Measurements from ENCODE around the gene ZNF410. TPM values are rescaled to one million over a fixed set of nuclear protein-coding genes. Genes with fewer than 3 reads are reported as not detected.

The ZNF410 gene
- polyA plus RNA-seq, 1 donor (not counting 4 experiments of a cell fraction or from before 2014, with no cell fraction given), result 57.9 TPM

DNA sequence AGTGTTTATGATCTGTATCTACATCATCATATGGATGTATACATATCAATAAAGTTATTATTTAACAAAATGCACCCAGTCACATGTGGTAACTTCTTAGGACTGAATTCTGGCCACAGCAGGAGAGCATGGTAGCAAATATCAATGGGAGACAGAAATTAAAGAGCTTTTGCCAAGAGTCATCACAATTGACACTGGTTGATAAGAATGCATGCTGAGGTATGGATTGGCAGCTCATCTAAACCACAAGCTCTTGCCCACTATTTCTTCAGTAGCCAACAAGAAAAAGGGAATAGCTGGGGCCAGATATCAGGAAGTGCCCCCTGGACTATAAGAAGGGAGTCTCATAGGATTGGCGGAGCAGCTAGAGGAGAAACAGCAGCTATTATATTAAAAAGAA lies 44.5 kb upstream of the ZNF410 start:
- no peak overlapping the region for H3K4me2 ChIP-seq (ENCODE audit: control insufficient read depth, extremely low read depth, insufficient read depth, low read depth, low read length)
- H3K79me2 ChIP-seq (ENCODE audit: control insufficient read depth, insufficient read depth, low read length), result no peaks in the 10 kb centered on the region
- no peak overlapping the region for H3K27ac ChIP-seq (ENCODE audit: control insufficient read depth, insufficient read depth, low read length)
- no peaks in the 10 kb centered on the region for H4K20me1 ChIP-seq (ENCODE audit: control insufficient read depth, extremely low read depth, insufficient read depth, low read length)
- no peaks in the 10 kb centered on the region for H3K27me3 ChIP-seq (ENCODE audit: control insufficient read depth, extremely low read depth, insufficient read depth, low read length)
- no peak for TF ChIP-seq EZH2 (IDR thresholded peaks at IDR 0.05; ENCODE audit: low read length)
- TF ChIP-seq, protein P1, sequence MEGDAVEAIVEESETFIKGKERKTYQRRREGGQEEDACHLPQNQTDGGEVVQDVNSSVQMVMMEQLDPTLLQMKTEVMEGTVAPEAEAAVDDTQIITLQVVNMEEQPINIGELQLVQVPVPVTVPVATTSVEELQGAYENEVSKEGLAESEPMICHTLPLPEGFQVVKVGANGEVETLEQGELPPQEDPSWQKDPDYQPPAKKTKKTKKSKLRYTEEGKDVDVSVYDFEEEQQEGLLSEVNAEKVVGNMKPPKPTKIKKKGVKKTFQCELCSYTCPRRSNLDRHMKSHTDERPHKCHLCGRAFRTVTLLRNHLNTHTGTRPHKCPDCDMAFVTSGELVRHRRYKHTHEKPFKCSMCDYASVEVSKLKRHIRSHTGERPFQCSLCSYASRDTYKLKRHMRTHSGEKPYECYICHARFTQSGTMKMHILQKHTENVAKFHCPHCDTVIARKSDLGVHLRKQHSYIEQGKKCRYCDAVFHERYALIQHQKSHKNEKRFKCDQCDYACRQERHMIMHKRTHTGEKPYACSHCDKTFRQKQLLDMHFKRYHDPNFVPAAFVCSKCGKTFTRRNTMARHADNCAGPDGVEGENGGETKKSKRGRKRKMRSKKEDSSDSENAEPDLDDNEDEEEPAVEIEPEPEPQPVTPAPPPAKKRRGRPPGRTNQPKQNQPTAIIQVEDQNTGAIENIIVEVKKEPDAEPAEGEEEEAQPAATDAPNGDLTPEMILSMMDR (optimal IDR thresholded peaks at IDR 0.05 in 1 of 3, IDR thresholded peaks at IDR 0.05 in 1 of 3, conservative IDR thresholded peaks at IDR 0.05 in 1 of 3; ENCODE audit: extremely low read depth in 1 of 3, insufficient read depth in 2 of 3, low read length in 3 of 3), result no peak
- no peak for DNase-seq (ENCODE audit: low read depth, low spot score)
- no peaks in the 10 kb centered on the region for H3K4me1 ChIP-seq (ENCODE audit: control insufficient read depth, extremely low read depth, insufficient read depth, low read length)
- no peaks in the 10 kb centered on the region for H3K9me1 ChIP-seq (ENCODE audit: control insufficient read depth, extremely low read depth, insufficient read depth, low read length)
- H2AFZ ChIP-seq (ENCODE audit: control insufficient read depth, low read length), result no peak overlapping the region
- dilution Hi-C loops (cut with MboI; ENCODE audit: extremely low pct_ligation_motif_present, low sequenced_read_pairs), result no loop called here
- no peak for FAIRE-seq
- H3K9ac ChIP-seq (ENCODE audit: control insufficient read depth, extremely low read depth, insufficient read depth, low read length), result no peak overlapping the region
- H3K4me3 ChIP-seq (ENCODE audit: control insufficient read depth in 2 of 3, extremely low read depth in 1 of 3, insufficient read depth in 2 of 3, low read depth in 1 of 3, low read length in 3 of 3), result no peak overlapping the region
- H3K9me3 ChIP-seq (ENCODE audit: control insufficient read depth, low read depth, low read length), result no peaks in the 10 kb centered on the region
- no peaks in the 10 kb centered on the region for H3K36me3 ChIP-seq (ENCODE audit: control insufficient read depth in 2 of 2, extremely low read depth in 1 of 2, insufficient read depth in 2 of 2, low read length in 2 of 2)

GRCh38 chr14:73842851-73843250 lies 43.8 kb upstream of the ZNF410 start:
- FAIRE-seq (no peak), DNase-seq (ENCODE audit: low read depth, low spot score) (no peak)
- H3K9me1 ChIP-seq (ENCODE audit: control insufficient read depth, extremely low read depth, insufficient read depth, low read length), result no peaks in the 10 kb centered on the region
- H3K79me2 ChIP-seq (ENCODE audit: control insufficient read depth, insufficient read depth, low read length), result no peaks in the 10 kb centered on the region
- TF ChIP-seq EZH2 (IDR thresholded peaks at IDR 0.05; ENCODE audit: low read length), result no peak
- TF ChIP-seq, protein P1 (optimal IDR thresholded peaks at IDR 0.05 in 1 of 3, IDR thresholded peaks at IDR 0.05 in 1 of 3, conservative IDR thresholded peaks at IDR 0.05 in 1 of 3; ENCODE audit: extremely low read depth in 1 of 3, insufficient read depth in 2 of 3, low read length in 3 of 3), result no peak
- no peaks in the 10 kb centered on the region for H3K36me3 ChIP-seq (ENCODE audit: control insufficient read depth in 2 of 2, extremely low read depth in 1 of 2, insufficient read depth in 2 of 2, low read length in 2 of 2)
- H2AFZ ChIP-seq (ENCODE audit: control insufficient read depth, low read length), result no peak overlapping the region
- no peaks in the 10 kb centered on the region for H3K4me1 ChIP-seq (ENCODE audit: control insufficient read depth, extremely low read depth, insufficient read depth, low read length)
- dilution Hi-C loops (cut with MboI; ENCODE audit: extremely low pct_ligation_motif_present, low sequenced_read_pairs), result no loop called here
- no peak overlapping the region for H3K9ac ChIP-seq (ENCODE audit: control insufficient read depth, extremely low read depth, insufficient read depth, low read length)
- H4K20me1 ChIP-seq (ENCODE audit: control insufficient read depth, extremely low read depth, insufficient read depth, low read length), result no peaks in the 10 kb centered on the region
- H3K4me3 ChIP-seq (ENCODE audit: control insufficient read depth in 2 of 3, extremely low read depth in 1 of 3, insufficient read depth in 2 of 3, low read depth in 1 of 3, low read length in 3 of 3), result no peak overlapping the region
- H3K4me2 ChIP-seq (ENCODE audit: control insufficient read depth, extremely low read depth, insufficient read depth, low read depth, low read length), result no peak overlapping the region
- H3K27ac ChIP-seq (ENCODE audit: control insufficient read depth, insufficient read depth, low read length), result no peak overlapping the region
- H3K27me3 ChIP-seq (ENCODE audit: control insufficient read depth, extremely low read depth, insufficient read depth, low read length), result no peaks in the 10 kb centered on the region
- H3K9me3 ChIP-seq (ENCODE audit: control insufficient read depth, low read depth, low read length), result no peaks in the 10 kb centered on the region

Data from keratinocyte (primary cell).